Measurements from ENCODE around the gene CD69. TPM values are rescaled to one million over a fixed set of nuclear protein-coding genes. Genes with fewer than 3 reads are reported as not detected.
A peak's percentile ranks its signal among the peaks of the same experiment; 100 is the strongest.

CD69 gene
- total RNA-seq, 1 experiment from 2014 or later: 2.6 TPM

DNA sequence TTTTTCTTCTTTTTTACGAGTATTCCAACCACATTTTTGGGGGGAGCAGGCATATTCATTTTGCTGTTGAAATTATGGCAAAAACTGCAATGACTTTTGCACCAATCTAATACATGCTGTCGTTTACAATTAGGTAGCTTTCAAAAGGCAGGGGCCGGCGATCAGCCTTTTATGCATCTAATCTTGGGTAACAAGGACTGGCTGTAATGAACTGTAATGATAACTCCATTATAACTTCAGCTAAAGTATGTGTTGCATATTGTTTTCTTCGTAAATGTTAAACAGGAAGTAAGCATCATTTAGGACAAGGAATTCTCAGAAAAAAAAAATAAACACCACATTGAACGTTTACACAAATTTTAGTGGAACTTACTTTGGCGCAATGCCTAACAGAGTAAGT lies 36.3 kb upstream of the CD69 start:
- Mint-ChIP-seq H3K9me3 (ENCODE audit: low read depth, unreplicated experiment) (no peaks in the 10 kb centered on the region), H3K4me3 (ENCODE audit: low read depth, unreplicated experiment) (no peak overlapping the region), H3K27ac (ENCODE audit: unreplicated experiment) (no peak overlapping the region), H3K36me3 (ENCODE audit: insufficient read depth, unreplicated experiment) (no peaks in the 10 kb centered on the region), H3K27me3 (ENCODE audit: unreplicated experiment) (no peaks in the 10 kb centered on the region), H3K4me1 (ENCODE audit: low read depth, unreplicated experiment) (peaks cover 31% of the 10 kb centered on the region)
- intact Hi-C loops (cut with micrococcal nuclease; ENCODE audit: unreplicated experiment): no loop called here
- no TSS peak for BruUV-seq (replicated peaks)
- CTCF ChIA-PET: interaction anchor here (0.7 to 1.4 kb wide), 2 partner anchors 54 to 1941 kb away, joined by 3 to 17 read pairs; no protein-coding TSS in a partner anchor
- TF ChIP-seq, protein P1, sequence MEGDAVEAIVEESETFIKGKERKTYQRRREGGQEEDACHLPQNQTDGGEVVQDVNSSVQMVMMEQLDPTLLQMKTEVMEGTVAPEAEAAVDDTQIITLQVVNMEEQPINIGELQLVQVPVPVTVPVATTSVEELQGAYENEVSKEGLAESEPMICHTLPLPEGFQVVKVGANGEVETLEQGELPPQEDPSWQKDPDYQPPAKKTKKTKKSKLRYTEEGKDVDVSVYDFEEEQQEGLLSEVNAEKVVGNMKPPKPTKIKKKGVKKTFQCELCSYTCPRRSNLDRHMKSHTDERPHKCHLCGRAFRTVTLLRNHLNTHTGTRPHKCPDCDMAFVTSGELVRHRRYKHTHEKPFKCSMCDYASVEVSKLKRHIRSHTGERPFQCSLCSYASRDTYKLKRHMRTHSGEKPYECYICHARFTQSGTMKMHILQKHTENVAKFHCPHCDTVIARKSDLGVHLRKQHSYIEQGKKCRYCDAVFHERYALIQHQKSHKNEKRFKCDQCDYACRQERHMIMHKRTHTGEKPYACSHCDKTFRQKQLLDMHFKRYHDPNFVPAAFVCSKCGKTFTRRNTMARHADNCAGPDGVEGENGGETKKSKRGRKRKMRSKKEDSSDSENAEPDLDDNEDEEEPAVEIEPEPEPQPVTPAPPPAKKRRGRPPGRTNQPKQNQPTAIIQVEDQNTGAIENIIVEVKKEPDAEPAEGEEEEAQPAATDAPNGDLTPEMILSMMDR (IDR thresholded peaks at IDR 0.05; ENCODE audit: unreplicated experiment): no peak
- DNase-seq: no peak

GRCh38 chr12:9796346-9796745 lies 35.6 kb upstream of the CD69 start:
- BruUV-seq (replicated peaks): no TSS peak
- Mint-ChIP-seq H3K36me3 (ENCODE audit: insufficient read depth, unreplicated experiment) (no peaks in the 10 kb centered on the region), H3K4me3 (ENCODE audit: low read depth, unreplicated experiment) (no peak overlapping the region), H3K27me3 (ENCODE audit: unreplicated experiment) (no peaks in the 10 kb centered on the region), H3K4me1 (ENCODE audit: low read depth, unreplicated experiment) (peaks cover 37% of the 10 kb centered on the region), H3K27ac (ENCODE audit: unreplicated experiment) (no peak overlapping the region), H3K9me3 (ENCODE audit: low read depth, unreplicated experiment) (no peaks in the 10 kb centered on the region)
- TF ChIP-seq, protein P1 (IDR thresholded peaks at IDR 0.05; ENCODE audit: unreplicated experiment): no peak
- CTCF ChIA-PET: interaction anchor here (0.7 kb wide), 1 partner anchor 1940 kb away, joined by 3 read pairs; no protein-coding TSS in a partner anchor
- intact Hi-C loops (cut with micrococcal nuclease; ENCODE audit: unreplicated experiment): no loop called here
- no peak for DNase-seq

DNA sequence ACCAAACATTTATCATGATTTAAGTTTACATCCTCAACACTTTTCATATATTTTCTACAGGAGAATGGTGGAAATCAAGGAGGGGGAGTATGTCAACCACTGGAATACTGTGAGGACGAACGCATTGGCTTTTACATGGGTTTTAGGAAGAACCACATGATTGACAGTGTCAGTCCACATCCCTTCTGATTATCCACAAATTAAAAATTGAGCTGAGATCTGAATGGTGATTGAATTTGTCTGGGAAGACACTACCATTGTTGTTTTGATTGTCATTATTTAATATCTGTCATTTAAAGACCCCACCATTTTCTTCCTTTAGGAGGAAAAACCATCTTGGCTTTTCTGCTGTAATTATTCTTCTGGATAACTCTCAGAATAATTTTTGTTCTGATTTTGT lies 35.2 kb upstream of the CD69 start:
- Mint-ChIP-seq H3K9me3 (ENCODE audit: low read depth, unreplicated experiment) (no peaks in the 10 kb centered on the region), H3K36me3 (ENCODE audit: insufficient read depth, unreplicated experiment) (no peaks in the 10 kb centered on the region), H3K4me3 (ENCODE audit: low read depth, unreplicated experiment) (no peak overlapping the region), H3K27me3 (ENCODE audit: unreplicated experiment) (no peaks in the 10 kb centered on the region), H3K4me1 (ENCODE audit: low read depth, unreplicated experiment) (peaks cover 41% of the 10 kb centered on the region), H3K27ac (ENCODE audit: unreplicated experiment) (no peak overlapping the region)
- no TSS peak for BruUV-seq (replicated peaks)
- TF ChIP-seq, protein P1 (IDR thresholded peaks at IDR 0.05; ENCODE audit: unreplicated experiment): no peak
- intact Hi-C loops (cut with micrococcal nuclease; ENCODE audit: unreplicated experiment): no loop called here
- CTCF ChIA-PET: no interaction called here
- DNase-seq: no peak

GRCh38 chr12:9794484-9795093 lies 33.9 kb upstream of the CD69 start:
- peaks cover 41% of the 10 kb centered on the region for H3K4me1 Mint-ChIP-seq (ENCODE audit: low read depth, unreplicated experiment)
- H3K27ac Mint-ChIP-seq (ENCODE audit: unreplicated experiment): peak overlapping the region; percentile 11
- H3K9me3 Mint-ChIP-seq (ENCODE audit: low read depth, unreplicated experiment): no peaks in the 10 kb centered on the region
- H3K36me3 Mint-ChIP-seq (ENCODE audit: insufficient read depth, unreplicated experiment): no peaks in the 10 kb centered on the region
- no TSS peak for BruUV-seq (replicated peaks)
- H3K27me3 Mint-ChIP-seq (ENCODE audit: unreplicated experiment): no peaks in the 10 kb centered on the region
- H3K4me3 Mint-ChIP-seq (ENCODE audit: low read depth, unreplicated experiment): peak overlapping the region; percentile 1
- DNase-seq: no peak
- intact Hi-C loops (cut with micrococcal nuclease; ENCODE audit: unreplicated experiment): no loop called here
- CTCF ChIA-PET: interaction anchor here (0.7 to 1.3 kb wide), 3 partner anchors 20 to 52 kb away, joined by 3 to 6 read pairs (median 4); no protein-coding TSS in a partner anchor
- TF ChIP-seq, protein P1 (IDR thresholded peaks at IDR 0.05; ENCODE audit: unreplicated experiment): no peak
